Brain pericyte (primary cell): ENCODE data around the gene SERPINA5.
"Not testable (repeated sequence)": the region's sequence is repeated elsewhere in the genome, so short reads cannot be mapped to it uniquely, and the experiment has no call there.

Experiments used
- DNase-seq: peaks from one replicate; pipeline ENCODE4 v3.0.0-alpha.2; 2012; ENCODE audit warnings: low read depth, low spot score

Gene SERPINA5

GRCh38 chr14:94573475-94574277 lies 7.5 kb upstream of the SERPINA5 start:
- no peak for DNase-seq

GRCh38 chr14:94574336-94574735 lies 6.9 kb upstream of the SERPINA5 start:
- no peak for DNase-seq

- DNase-seq = no peak
Measured at GRCh38 chr14:94575730-94576585, 5.3 kb upstream of the SERPINA5 start.

- DNase-seq = not testable (repeated sequence)
Measured at GRCh38 chr14:94577472-94577871, 3.8 kb upstream of the SERPINA5 start.

GRCh38 chr14:94578712-94579111 lies 2.5 kb upstream of the SERPINA5 start:
- no peak for DNase-seq

GRCh38 chr14:94582199-94582750 lies 1.0 kb downstream of the SERPINA5 start:
- DNase-seq = no peak

GRCh38 chr14:94582851-94583250 lies 1.6 kb downstream of the SERPINA5 start:
- no peak for DNase-seq

- DNase-seq = no peak
Measured at GRCh38 chr14:94583557-94583956, 2.3 kb downstream of the SERPINA5 start.

- DNase-seq = no peak
Measured at GRCh38 chr14:94584591-94585280, 3.5 kb downstream of the SERPINA5 start.

- DNase-seq = no peak
Measured at GRCh38 chr14:94586635-94587034, 5.4 kb downstream of the SERPINA5 start.

GRCh38 chr14:94588311-94588710 lies 7.1 kb downstream of the SERPINA5 start:
- DNase-seq = no peak

- no peak for DNase-seq
Measured at GRCh38 chr14:94591073-94591472, 9.8 kb downstream of the SERPINA5 start.

- DNase-seq = no peak
Measured at GRCh38 chr14:94591871-94592270, 10.6 kb downstream of the SERPINA5 start.

- no peak for DNase-seq
Measured at GRCh38 chr14:94592457-94592856, 11.2 kb downstream of the SERPINA5 start.

- DNase-seq = no peak
Measured at GRCh38 chr14:94593376-94593748, 12.1 kb downstream of the SERPINA5 start.

GRCh38 chr14:94593749-94594431 lies 12.7 kb downstream of the SERPINA5 start:
- DNase-seq = no peak

GRCh38 chr14:94594441-94594840 lies 13.2 kb downstream of the SERPINA5 start:
- DNase-seq = no peak

- no peak for DNase-seq
Measured at GRCh38 chr14:94595912-94596311, 14.7 kb downstream of the SERPINA5 start.

- DNase-seq = no peak
Measured at GRCh38 chr14:94596361-94596760, 15.1 kb downstream of the SERPINA5 start.

- no peak for DNase-seq
Measured at GRCh38 chr14:94597788-94598187, 16.6 kb downstream of the SERPINA5 start.

GRCh38 chr14:94598506-94598815 lies 17.2 kb downstream of the SERPINA5 start:
- DNase-seq = no peak
